ENCODE measurements around the gene RACGAP1. TPM values are rescaled to one million over a fixed set of nuclear protein-coding genes. Genes with fewer than 3 reads are reported as not detected.
A peak's percentile ranks its signal among the peaks of the same experiment; 100 is the strongest.

The RACGAP1 gene
- total and polyA plus RNA-seq, 2 of the 4 experiments (the other 2 are of a cell fraction): 37.9 to 110 TPM

DNA sequence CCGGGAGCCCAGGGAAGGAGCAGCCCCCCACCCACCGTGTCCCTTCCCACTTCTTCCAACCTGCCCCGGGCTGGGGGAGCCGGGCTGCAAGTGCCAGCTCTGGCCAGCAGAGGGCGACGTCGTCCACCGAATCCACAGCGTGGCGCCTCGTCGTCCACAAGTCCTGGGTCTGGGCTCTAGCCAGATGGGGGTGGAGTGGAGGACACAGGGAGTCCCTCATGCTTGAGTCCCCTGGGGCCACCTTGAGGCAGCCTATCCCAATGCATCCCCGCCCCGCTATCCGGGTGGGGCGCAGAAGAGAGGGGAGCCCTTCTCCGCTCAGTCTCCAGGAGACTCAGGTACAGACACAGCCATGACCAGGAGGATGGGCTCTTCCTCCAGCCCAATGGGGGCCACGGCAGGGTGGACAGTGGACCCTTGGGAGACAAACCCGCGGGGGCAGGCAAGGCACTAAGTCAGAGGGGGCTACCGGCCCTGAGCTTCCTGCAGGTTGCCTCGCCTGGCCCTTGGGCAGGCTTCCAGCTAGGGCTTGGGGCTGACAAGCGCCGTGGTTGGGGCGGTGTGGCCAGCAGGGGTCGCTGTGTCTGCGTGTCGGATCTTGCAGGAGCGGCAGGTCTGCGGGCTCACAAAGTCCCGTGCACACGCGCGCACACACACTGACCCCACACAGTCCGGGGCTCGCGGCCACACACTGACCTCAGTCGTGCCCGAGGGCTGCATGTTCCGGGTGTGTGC lies 58.1 kb downstream of the RACGAP1 start:
- no peak overlapping the region for H3K27ac ChIP-seq (ENCODE audit: insufficient read depth, low read length)
- no peak overlapping the region for H2BK15ac ChIP-seq (ENCODE audit: low read depth, low read length)
- H3K4ac ChIP-seq (ENCODE audit: low read depth, low read length): no peak overlapping the region
- no peaks in the 10 kb centered on the region for H3K79me1 ChIP-seq (ENCODE audit: low read depth in 1 of 2, low read length in 2 of 2)
- no TSS peak for BruUV-seq (replicated peaks)
- peaks cover 86% of the 10 kb centered on the region for H3K27me3 ChIP-seq (ENCODE audit: control insufficient read depth, insufficient read depth, low read length)
- no peaks in the 10 kb centered on the region for H3K9me1 ChIP-seq (ENCODE audit: insufficient read depth, low read length)
- no peak overlapping the region for H4K91ac ChIP-seq (ENCODE audit: insufficient read depth, low read depth, low read length)
- no peaks in the 10 kb centered on the region for H3K36me3 ChIP-seq (ENCODE audit: control insufficient read depth, insufficient read depth, low read length)
- H3K4me3 ChIP-seq (ENCODE audit: insufficient read depth, low read depth, low read length): peak overlapping the region; percentile 28
- no peaks in the 10 kb centered on the region for H4K20me1 ChIP-seq (ENCODE audit: insufficient read depth, low read length)
- WGBS, 2 experiments (ENCODE audit: extremely low coverage in 2 of 2, insufficient read length in 1 of 2): 17% methylated on average over 7 of the region's 40 CpGs; no CpG with 5 or more reads in 1 of the 2 experiments
- ChIA-PET CTCF (interaction anchor here (0.5 to 4.0 kb wide), 25 partner anchors 8 to 144 kb away, joined by 3 to 33 read pairs (median 4); partner anchors contain the start of gene COX14), POLR2A (ENCODE audit: unreplicated experiment) (no interaction called here)
- H2AFZ ChIP-seq (replicated peaks; ENCODE audit: low read length, poor library complexity): peak overlapping the region; percentile 95
- no peak overlapping the region for H2BK120ac ChIP-seq (ENCODE audit: low read depth, low read length)
- no peaks in the 10 kb centered on the region for H3K4me1 ChIP-seq (ENCODE audit: control insufficient read depth, insufficient read depth, low read length)
- no peak overlapping the region for H2BK5ac ChIP-seq (ENCODE audit: low read depth, low read length, poor library complexity, severe bottlenecking)
- H3K18ac ChIP-seq (ENCODE audit: low read depth, low read length): no peak overlapping the region
- ATAC-seq (ENCODE audit: low read depth) (peak; percentile 94), DNase-seq (peak; percentile 78)
- H3K14ac ChIP-seq (replicated peaks; ENCODE audit: low read depth, low read length): no peak overlapping the region
- dilution Hi-C loops (cut with HindIII; ENCODE audit: low sequenced_read_pairs, unreplicated experiment) (no loop called here), in situ Hi-C loops (cut with MboI; ENCODE audit: low sequenced_read_pairs) (loop anchor here (10.0 kb wide), 1 partner anchor 192 kb away; no protein-coding TSS in a partner anchor), intact Hi-C loops (cut with micrococcal nuclease) (loop anchor here (1.0 to 10.0 kb wide), 6 partner anchors 89 to 208 kb away; no protein-coding TSS in a partner anchor)
- no peaks in the 10 kb centered on the region for H3K9me3 ChIP-seq (ENCODE audit: control insufficient read depth, insufficient read depth, low read length)
- H3K4me2 ChIP-seq (ENCODE audit: low read depth, low read length): peak overlapping the region; percentile 83
- H2AK5ac ChIP-seq (ENCODE audit: low read depth, low read length): no peak overlapping the region
- no peak overlapping the region for H3K9ac ChIP-seq (ENCODE audit: low read depth, low read length)
- H2AK9ac ChIP-seq (replicated peaks; ENCODE audit: low read depth, low read length, poor library complexity): peak overlapping the region; percentile 86
- H3K23ac ChIP-seq (ENCODE audit: low read depth, low read length): no peak overlapping the region
- H4K5ac ChIP-seq (ENCODE audit: low read depth, low read length): no peak overlapping the region
- no peak overlapping the region for H4K8ac ChIP-seq (ENCODE audit: low read depth in 2 of 2, low read length in 2 of 2)
- no peak overlapping the region for H3K56ac ChIP-seq (ENCODE audit: extremely low read depth, insufficient read depth, low read length)
- H2BK20ac ChIP-seq (ENCODE audit: low read depth, low read length): no peak overlapping the region
- TF ChIP-seq BHLHE40 (IDR thresholded peaks at IDR 0.05; ENCODE audit: low read depth, low read length) (peak; percentile 86), FOS (IDR thresholded peaks at IDR 0.05; ENCODE audit: low read depth, low read length) (no peak), MXI1 (IDR thresholded peaks at IDR 0.05; ENCODE audit: borderline replicate concordance, low read depth, low read length) (0 out of 2 replicates have a peak, but pooled peaks have one; percentile 55), CHD1 (IDR thresholded peaks at IDR 0.05; ENCODE audit: low read depth, low read length) (no peak), MAZ (IDR thresholded peaks at IDR 0.05; ENCODE audit: borderline replicate concordance, low read depth, low read length) (peak; percentile 44), MAFK (IDR thresholded peaks at IDR 0.05; ENCODE audit: low read depth, low read length) (no peak), RFX5 (IDR thresholded peaks at IDR 0.05; ENCODE audit: low read depth, low read length) (no peak), SMC3 (IDR thresholded peaks at IDR 0.05; ENCODE audit: low read depth, low read length) (peak; percentile 91), RCOR1 (IDR thresholded peaks at IDR 0.05; ENCODE audit: insufficient replicate concordance, low read length) (no peak), RAD21 (IDR thresholded peaks at IDR 0.05; ENCODE audit: low read length) (peak; percentile 94), POLR2A (IDR thresholded peaks at IDR 0.05; ENCODE audit: low read depth, low read length) (0 out of 2 replicates have a peak, but pooled peaks have one; percentile 35)
- TF ChIP-seq, protein P1, sequence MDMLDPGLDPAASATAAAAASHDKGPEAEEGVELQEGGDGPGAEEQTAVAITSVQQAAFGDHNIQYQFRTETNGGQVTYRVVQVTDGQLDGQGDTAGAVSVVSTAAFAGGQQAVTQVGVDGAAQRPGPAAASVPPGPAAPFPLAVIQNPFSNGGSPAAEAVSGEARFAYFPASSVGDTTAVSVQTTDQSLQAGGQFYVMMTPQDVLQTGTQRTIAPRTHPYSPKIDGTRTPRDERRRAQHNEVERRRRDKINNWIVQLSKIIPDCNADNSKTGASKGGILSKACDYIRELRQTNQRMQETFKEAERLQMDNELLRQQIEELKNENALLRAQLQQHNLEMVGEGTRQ (IDR thresholded peaks at IDR 0.05; ENCODE audit: low read depth, low read length): no peak
- TF ChIP-seq, protein P2, sequence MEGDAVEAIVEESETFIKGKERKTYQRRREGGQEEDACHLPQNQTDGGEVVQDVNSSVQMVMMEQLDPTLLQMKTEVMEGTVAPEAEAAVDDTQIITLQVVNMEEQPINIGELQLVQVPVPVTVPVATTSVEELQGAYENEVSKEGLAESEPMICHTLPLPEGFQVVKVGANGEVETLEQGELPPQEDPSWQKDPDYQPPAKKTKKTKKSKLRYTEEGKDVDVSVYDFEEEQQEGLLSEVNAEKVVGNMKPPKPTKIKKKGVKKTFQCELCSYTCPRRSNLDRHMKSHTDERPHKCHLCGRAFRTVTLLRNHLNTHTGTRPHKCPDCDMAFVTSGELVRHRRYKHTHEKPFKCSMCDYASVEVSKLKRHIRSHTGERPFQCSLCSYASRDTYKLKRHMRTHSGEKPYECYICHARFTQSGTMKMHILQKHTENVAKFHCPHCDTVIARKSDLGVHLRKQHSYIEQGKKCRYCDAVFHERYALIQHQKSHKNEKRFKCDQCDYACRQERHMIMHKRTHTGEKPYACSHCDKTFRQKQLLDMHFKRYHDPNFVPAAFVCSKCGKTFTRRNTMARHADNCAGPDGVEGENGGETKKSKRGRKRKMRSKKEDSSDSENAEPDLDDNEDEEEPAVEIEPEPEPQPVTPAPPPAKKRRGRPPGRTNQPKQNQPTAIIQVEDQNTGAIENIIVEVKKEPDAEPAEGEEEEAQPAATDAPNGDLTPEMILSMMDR (conservative IDR thresholded peaks at IDR 0.05; ENCODE audit: low read depth, low read length): peak; percentile 92
- TF ChIP-seq, protein P3, sequence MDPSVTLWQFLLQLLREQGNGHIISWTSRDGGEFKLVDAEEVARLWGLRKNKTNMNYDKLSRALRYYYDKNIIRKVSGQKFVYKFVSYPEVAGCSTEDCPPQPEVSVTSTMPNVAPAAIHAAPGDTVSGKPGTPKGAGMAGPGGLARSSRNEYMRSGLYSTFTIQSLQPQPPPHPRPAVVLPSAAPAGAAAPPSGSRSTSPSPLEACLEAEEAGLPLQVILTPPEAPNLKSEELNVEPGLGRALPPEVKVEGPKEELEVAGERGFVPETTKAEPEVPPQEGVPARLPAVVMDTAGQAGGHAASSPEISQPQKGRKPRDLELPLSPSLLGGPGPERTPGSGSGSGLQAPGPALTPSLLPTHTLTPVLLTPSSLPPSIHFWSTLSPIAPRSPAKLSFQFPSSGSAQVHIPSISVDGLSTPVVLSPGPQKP (IDR thresholded peaks at IDR 0.05; ENCODE audit: borderline replicate concordance, low read depth, low read length): no peak

All from IMR-90 (cell line).